SU-DHL-6 (cell line): Measurements from ENCODE around the gene DIAPH2.

Experiments
- H2AFZ ChIP-seq: fragments of 200-600 bp; sonication (generic); 2 replicates; pipeline ENCODE4 v1.6.1; 2014; ENCODE audit warnings: low read depth, mild to moderate bottlenecking, moderate library complexity, mixed read lengths, antibody characterized with exemption, low read length; ENCODE audit not compliant: severe bottlenecking
- H3F3A ChIP-seq: fragments of 200-600 bp; shearing (Covaris generic); 2 replicates; pipeline ENCODE4 v1.6.0; 2016; ENCODE audit warnings: antibody characterized with exemption, mild to moderate bottlenecking; ENCODE audit not compliant: insufficient read depth
- H3K27ac ChIP-seq: fragments of 200-600 bp; sonication (generic); 2 replicates; pipeline ENCODE4 v1.5.1; 2016; ENCODE audit warnings: low read depth, mild to moderate bottlenecking, low read length, moderate library complexity, mixed read lengths
- H3K27me3 ChIP-seq: fragments of 200-600 bp; sonication (generic), shearing (Covaris generic); 2 replicates; pipeline ENCODE4 v1.6.0; 2014; ENCODE audit warnings: mild to moderate bottlenecking, low read length
- H3K36me3 ChIP-seq: fragments of 200-600 bp; sonication (generic); 2 replicates; pipeline ENCODE4 v1.6.1; 2014; ENCODE audit warnings: mild to moderate bottlenecking, low read length, mixed read lengths
- H3K4me2 ChIP-seq: fragments of 300-600, 200-600 bp; shearing (Covaris generic), sonication (generic); 2 replicates; pipeline ENCODE4 v1.6.0; 2014; ENCODE audit warnings: low read length, low read depth, mild to moderate bottlenecking; ENCODE audit not compliant: poor library complexity, severe bottlenecking
- H3K4me3 ChIP-seq: fragments of 200-600 bp; sonication (generic); 2 replicates; pipeline ENCODE4 v1.5.1; 2014; ENCODE audit warnings: antibody characterized with exemption, low read length, mild to moderate bottlenecking, mixed read lengths; ENCODE audit not compliant: insufficient read depth, poor library complexity, severe bottlenecking
- H3K79me2 ChIP-seq: fragments of 200-600 bp; sonication (generic); 2 replicates; pipeline ENCODE4 v1.6.1; 2014; ENCODE audit warnings: mild to moderate bottlenecking, low read length, moderate library complexity; ENCODE audit not compliant: insufficient read depth
- H3K9ac ChIP-seq: fragments of 200-600 bp; sonication (generic); 2 replicates; pipeline ENCODE4 v1.7.0; 2014; ENCODE audit warnings: mild to moderate bottlenecking, low read length
- H3K9me2 ChIP-seq: fragments of 200-600 bp; sonication (generic); replicated peaks from 2 replicates; pipeline ENCODE4 v1.6.1; 2014; ENCODE audit warnings: low read length; ENCODE audit not compliant: insufficient read depth
- H3K9me3 ChIP-seq: fragments of 200-600 bp; sonication (generic); 2 replicates; pipeline ENCODE4 v1.6.1; 2014; ENCODE audit warnings: low read length, mixed read lengths; ENCODE audit not compliant: insufficient read depth
- H4K20me1 ChIP-seq: fragments of 200-600 bp; sonication (generic); 2 replicates; pipeline ENCODE4 v1.6.1; 2014; ENCODE audit warnings: low read depth, mild to moderate bottlenecking, antibody characterized with exemption, low read length, moderate library complexity, mixed read lengths
- EZH2phosphoT487 ChIP-seq: fragments of 200-600 bp; sonication (generic), shearing (Covaris generic); conservative IDR thresholded peaks from 2 replicates; pipeline ENCODE4 v1.6.1; 2018; ENCODE audit warnings: mild to moderate bottlenecking, antibody characterized with exemption, low read length, moderate library complexity, mixed read lengths
- TF ChIP-seq, protein P1 (sequence below): fragments of 200-600 bp; sonication (generic); IDR thresholded peaks from one replicate; pipeline ENCODE4 v1.5.1; 2017; ENCODE audit warnings: antibody characterized with exemption, mild to moderate bottlenecking, low read length, moderate library complexity; ENCODE audit not compliant: insufficient read depth, poor library complexity, severe bottlenecking

The DIAPH2 gene

GRCh38 chrX:97431281-97431680 lies 746.6 kb downstream of the DIAPH2 start:
- H3K27ac ChIP-seq = no peak overlapping the region
- no peak overlapping the region for H3K4me2 ChIP-seq
- H2AFZ ChIP-seq = no peak overlapping the region
- no peak overlapping the region for H3K4me3 ChIP-seq
- TF ChIP-seq EZH2phosphoT487 = no peak
- TF ChIP-seq, protein P1, sequence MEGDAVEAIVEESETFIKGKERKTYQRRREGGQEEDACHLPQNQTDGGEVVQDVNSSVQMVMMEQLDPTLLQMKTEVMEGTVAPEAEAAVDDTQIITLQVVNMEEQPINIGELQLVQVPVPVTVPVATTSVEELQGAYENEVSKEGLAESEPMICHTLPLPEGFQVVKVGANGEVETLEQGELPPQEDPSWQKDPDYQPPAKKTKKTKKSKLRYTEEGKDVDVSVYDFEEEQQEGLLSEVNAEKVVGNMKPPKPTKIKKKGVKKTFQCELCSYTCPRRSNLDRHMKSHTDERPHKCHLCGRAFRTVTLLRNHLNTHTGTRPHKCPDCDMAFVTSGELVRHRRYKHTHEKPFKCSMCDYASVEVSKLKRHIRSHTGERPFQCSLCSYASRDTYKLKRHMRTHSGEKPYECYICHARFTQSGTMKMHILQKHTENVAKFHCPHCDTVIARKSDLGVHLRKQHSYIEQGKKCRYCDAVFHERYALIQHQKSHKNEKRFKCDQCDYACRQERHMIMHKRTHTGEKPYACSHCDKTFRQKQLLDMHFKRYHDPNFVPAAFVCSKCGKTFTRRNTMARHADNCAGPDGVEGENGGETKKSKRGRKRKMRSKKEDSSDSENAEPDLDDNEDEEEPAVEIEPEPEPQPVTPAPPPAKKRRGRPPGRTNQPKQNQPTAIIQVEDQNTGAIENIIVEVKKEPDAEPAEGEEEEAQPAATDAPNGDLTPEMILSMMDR = no peak
- no peaks in the 10 kb centered on the region for H3K36me3 ChIP-seq
- H3K9ac ChIP-seq = no peak overlapping the region
- H3F3A ChIP-seq = no peaks in the 10 kb centered on the region
- H4K20me1 ChIP-seq = no peaks in the 10 kb centered on the region
- no peaks in the 10 kb centered on the region for H3K27me3 ChIP-seq
- H3K9me3 ChIP-seq = no peaks in the 10 kb centered on the region
- H3K79me2 ChIP-seq = no peaks in the 10 kb centered on the region
- no peaks in the 10 kb centered on the region for H3K9me2 ChIP-seq

DNA sequence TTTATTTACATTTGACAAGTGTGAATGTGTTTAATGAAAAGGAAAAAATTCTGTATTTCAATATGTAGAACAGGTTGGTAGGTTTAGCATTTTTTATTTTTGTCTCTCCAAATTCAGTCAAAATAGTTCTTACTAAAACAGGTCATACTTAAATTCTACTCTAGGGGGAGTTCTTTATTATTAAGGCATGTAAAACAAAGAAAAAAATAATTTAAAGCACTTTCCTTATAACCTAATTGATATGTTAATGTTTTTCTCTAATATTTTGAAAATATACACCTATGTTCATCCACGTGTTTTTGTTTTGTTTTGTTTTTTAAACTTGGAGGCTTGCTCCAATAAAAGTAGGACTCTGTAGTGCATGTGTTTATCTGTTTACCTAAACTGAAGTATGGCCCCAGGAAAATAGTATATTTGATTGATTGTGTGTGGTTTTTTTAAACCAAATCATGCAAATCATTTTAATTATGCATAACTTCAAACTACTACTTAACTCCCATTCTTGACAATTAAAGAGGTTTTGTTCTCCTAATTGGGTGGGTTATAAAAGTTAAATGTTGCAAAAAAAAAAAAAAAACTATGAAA lies 761.7 kb downstream of the DIAPH2 start:
- H3K4me2 ChIP-seq = no peak overlapping the region
- no peak overlapping the region for H3K9ac ChIP-seq
- TF ChIP-seq, protein P1 = no peak
- TF ChIP-seq EZH2phosphoT487 = no peak
- no peaks in the 10 kb centered on the region for H3K9me3 ChIP-seq
- no peaks in the 10 kb centered on the region for H3F3A ChIP-seq
- H2AFZ ChIP-seq = no peak overlapping the region
- no peak overlapping the region for H3K27ac ChIP-seq
- no peak overlapping the region for H3K4me3 ChIP-seq
- no peaks in the 10 kb centered on the region for H3K27me3 ChIP-seq
- H3K9me2 ChIP-seq = no peaks in the 10 kb centered on the region
- no peaks in the 10 kb centered on the region for H3K36me3 ChIP-seq
- H3K79me2 ChIP-seq = no peaks in the 10 kb centered on the region
- no peaks in the 10 kb centered on the region for H4K20me1 ChIP-seq

GRCh38 chrX:97447306-97447705 lies 762.7 kb downstream of the DIAPH2 start:
- H2AFZ ChIP-seq = no peak overlapping the region

More at GRCh38 chrX:97447306-97447705, 762.7 kb downstream of the DIAPH2 start:
- Histone ChIP-seq H3K36me3 (no peaks in the 10 kb centered on the region), H3K27me3 (no peaks in the 10 kb centered on the region), H3K9ac (no peak overlapping the region), H3K4me3 (no peak overlapping the region), H3F3A (no peaks in the 10 kb centered on the region), H3K4me2 (no peak overlapping the region), H3K79me2 (no peaks in the 10 kb centered on the region), H4K20me1 (no peaks in the 10 kb centered on the region), H3K27ac (no peak overlapping the region), H3K9me2 (no peaks in the 10 kb centered on the region), H3K9me3 (no peaks in the 10 kb centered on the region)
- no peak for TF ChIP-seq EZH2phosphoT487
- TF ChIP-seq, protein P1 = no peak
